HG03097 (cell line): ENCODE results near the gene USP36.
"Not testable (repeated sequence)": the region's sequence is repeated elsewhere in the genome, so short reads cannot be mapped to it uniquely, and the experiment has no call there.

Experiments
- ATAC-seq: cut with Tn5 transposase; IDR thresholded peaks from one replicate; pipeline ENCODE4 v1.9.1; 2021; ENCODE audit not compliant: unreplicated experiment, low FRiP score

The USP36 gene

GRCh38 chr17:78840780-78841611 lies at the start of gene USP36:
USP36 (minus strand) TSS chr17:78840814; CDS start chr17:78836363, 4,451 bp downstream.
- ATAC-seq: peak; percentile 87

- ATAC-seq: not testable (repeated sequence)
Observed at GRCh38 chr17:78890096-78890495, 49.5 kb upstream of the USP36 start.

GRCh38 chr17:78889531-78889930 lies 48.9 kb upstream of the USP36 start:
- no peak for ATAC-seq

- no peak for ATAC-seq
Observed at GRCh38 chr17:78888941-78889518, 48.4 kb upstream of the USP36 start.

GRCh38 chr17:78886954-78887353 lies 46.3 kb upstream of the USP36 start:
- ATAC-seq: no peak

GRCh38 chr17:78885956-78886355 lies 45.3 kb upstream of the USP36 start:
- no peak for ATAC-seq

- ATAC-seq: no peak
Observed at GRCh38 chr17:78884876-78885667, 44.5 kb upstream of the USP36 start.

GRCh38 chr17:78884148-78884825 lies 43.7 kb upstream of the USP36 start:
- no peak for ATAC-seq

GRCh38 chr17:78883533-78884131 lies 43.0 kb upstream of the USP36 start:
- ATAC-seq: no peak

- ATAC-seq: no peak
Observed at GRCh38 chr17:78883089-78883532, 42.5 kb upstream of the USP36 start.

GRCh38 chr17:78882540-78883088 lies 42.0 kb upstream of the USP36 start:
- ATAC-seq: no peak

GRCh38 chr17:78879635-78880186 lies 39.1 kb upstream of the USP36 start:
- ATAC-seq: no peak

GRCh38 chr17:78878871-78879527 lies 38.4 kb upstream of the USP36 start:
- ATAC-seq: no peak

- ATAC-seq: no peak
Observed at GRCh38 chr17:78878261-78878660, 37.6 kb upstream of the USP36 start.

- ATAC-seq: not testable (repeated sequence)
Observed at GRCh38 chr17:78876954-78877517, 36.4 kb upstream of the USP36 start.

- ATAC-seq: no peak
Observed at GRCh38 chr17:78876094-78876597, 35.5 kb upstream of the USP36 start.

- no peak for ATAC-seq
Observed at GRCh38 chr17:78875363-78876093, 34.9 kb upstream of the USP36 start.
